NB4 (cell line): ENCODE measurements around the gene NFYA.

ENCODE experiments used
- DNase-seq: peaks from one replicate; pipeline ENCODE4 v3.0.0; 2010; ENCODE audit warnings: low read depth
- H3K4me3 ChIP-seq: one replicate; pipeline ENCODE4 v1.5.1; 2011; ENCODE audit warnings: mild to moderate bottlenecking, low read depth, low read length, moderate library complexity
- CTCF ChIP-seq: IDR thresholded peaks from one replicate; pipeline ENCODE4 v1.5.1; 2012; ENCODE audit warnings: low read depth, low read length
- MYC ChIP-seq: IDR thresholded peaks from 2 replicates; pipeline ENCODE4 v1.6.1; 2011; ENCODE audit warnings: low read depth, low read length
- POLR2A ChIP-seq: IDR thresholded peaks from 2 replicates; pipeline ENCODE4 v1.6.1; 2011; ENCODE audit warnings: mild to moderate bottlenecking; ENCODE audit not compliant: insufficient read length; ENCODE audit errors: extremely low read depth
- TF ChIP-seq, protein P1 (sequence below): IDR thresholded peaks from 2 replicates; pipeline ENCODE4 v1.6.1; 2011; ENCODE audit warnings: low read depth, low read length

Gene NFYA

DNA sequence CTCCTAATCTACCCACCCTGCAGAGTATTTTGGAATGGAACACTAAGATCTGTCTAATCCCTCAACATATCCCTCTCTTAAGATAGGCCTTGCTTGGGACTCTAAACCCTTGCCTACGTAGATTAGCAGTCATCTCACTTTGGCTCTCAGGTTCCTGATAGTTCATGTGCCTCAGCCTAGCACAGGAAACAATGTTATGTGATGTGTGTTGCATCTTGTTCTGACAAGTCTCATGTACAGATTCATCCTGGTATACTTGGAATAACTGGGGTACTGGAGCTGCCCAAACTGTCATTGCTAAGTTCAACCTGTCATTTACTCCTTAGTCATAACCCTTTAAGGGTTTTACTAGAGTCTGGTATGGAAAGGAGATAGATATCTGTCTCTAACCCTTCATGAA is 47.3 kb downstream of the NFYA start:
- H3K4me3 ChIP-seq = no peak overlapping the region
- TF ChIP-seq POLR2A (no peak), MYC (no peak), CTCF (no peak)
- TF ChIP-seq, protein P1, sequence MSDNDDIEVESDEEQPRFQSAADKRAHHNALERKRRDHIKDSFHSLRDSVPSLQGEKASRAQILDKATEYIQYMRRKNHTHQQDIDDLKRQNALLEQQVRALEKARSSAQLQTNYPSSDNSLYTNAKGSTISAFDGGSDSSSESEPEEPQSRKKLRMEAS = no peak
- no peak for DNase-seq

GRCh38 chr6:41122373-41122772 is 49.6 kb downstream of the NFYA start:
- no peak for DNase-seq
- H3K4me3 ChIP-seq = no peak overlapping the region
- TF ChIP-seq CTCF (no peak), POLR2A (no peak), MYC (no peak)
- TF ChIP-seq, protein P1 = no peak

- TF ChIP-seq MYC (no peak), CTCF (no peak), POLR2A (no peak)
- TF ChIP-seq, protein P1 = no peak
- H3K4me3 ChIP-seq = no peak overlapping the region
- DNase-seq = no peak
These were observed 50.1 kb downstream of the NFYA start for GRCh38 chr6:41122918-41123317.

GRCh38 chr6:41125282-41125681 is 52.5 kb downstream of the NFYA start:
- H3K4me3 ChIP-seq = no peak overlapping the region
- TF ChIP-seq CTCF = no peak
- TF ChIP-seq, protein P1 = no peak
- TF ChIP-seq MYC = no peak
- no peak for TF ChIP-seq POLR2A
- no peak for DNase-seq

- H3K4me3 ChIP-seq = no peak overlapping the region
- TF ChIP-seq CTCF (no peak), POLR2A (no peak)
- TF ChIP-seq, protein P1 = no peak
- no peak for DNase-seq
These were observed 59.5 kb downstream of the NFYA start for GRCh38 chr6:41132254-41132653.

DNA sequence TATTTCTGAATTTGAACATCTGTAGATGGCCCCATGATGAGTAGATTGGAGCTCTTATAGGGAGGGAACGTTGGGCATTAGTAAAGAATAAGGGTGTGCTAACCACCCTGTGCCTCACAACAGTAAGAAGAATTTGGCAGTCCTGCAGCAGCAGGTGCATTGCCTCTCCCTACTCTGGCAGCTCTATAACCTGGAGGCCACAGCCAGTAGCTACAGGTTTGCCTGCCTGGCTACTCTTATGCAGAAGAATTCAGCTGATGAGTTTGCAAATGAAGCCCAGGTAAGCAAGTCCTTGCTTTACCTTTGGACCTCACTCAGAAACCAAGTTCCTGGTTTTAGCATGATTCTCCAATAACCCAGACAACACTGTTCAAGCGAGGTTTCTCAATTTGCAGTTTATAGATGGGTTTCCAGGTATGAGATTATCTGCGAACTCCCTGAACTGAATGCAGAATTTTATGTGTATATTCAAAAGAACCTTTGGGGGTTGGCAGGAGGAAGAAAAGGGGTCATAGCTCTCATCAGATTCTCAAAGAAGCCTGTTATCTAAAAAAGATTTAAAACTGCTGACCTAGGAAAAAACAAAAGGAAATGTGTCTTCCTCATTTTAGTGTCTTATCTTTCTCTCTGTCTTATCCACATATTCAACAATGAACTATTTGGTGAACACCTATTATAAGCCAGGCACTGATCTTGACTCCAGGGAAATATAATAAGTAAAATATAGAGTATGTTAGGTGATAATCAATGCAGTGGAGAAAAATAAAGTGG is 62.5 kb downstream of the NFYA start:
- no peak for DNase-seq
- TF ChIP-seq CTCF (no peak), MYC (no peak), POLR2A (no peak)
- TF ChIP-seq, protein P1 = no peak
- no peak overlapping the region for H3K4me3 ChIP-seq
